Measurements from ENCODE around the gene SCRN2.

SCRN2 gene

GRCh38 chr17:47802341-47803022, 38.6 kb downstream of the SCRN2 start:
- DNase-seq = peak; percentile 21 to 36

DNA sequence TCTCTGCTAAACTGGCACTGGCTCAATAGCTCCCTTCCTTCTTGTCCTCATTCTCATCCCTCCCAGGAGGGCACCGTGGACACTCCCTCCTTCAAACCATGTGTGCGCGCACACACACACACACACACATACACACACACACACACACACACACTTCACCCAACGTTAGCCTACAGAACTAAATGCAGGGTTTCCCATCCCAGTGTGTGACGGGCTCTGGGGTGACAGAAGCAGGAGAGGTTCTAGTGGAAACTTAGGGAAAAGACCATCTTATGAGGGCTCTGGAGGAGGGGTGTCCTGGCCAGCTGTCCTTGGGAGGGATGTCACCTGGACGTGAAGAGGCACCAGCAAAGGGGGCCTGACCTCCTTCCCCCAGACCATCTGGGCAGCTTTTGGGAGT, 39.2 kb downstream of the SCRN2 start:
- no peak for DNase-seq

- no peak for DNase-seq
Observed at GRCh38 chr17:47801176-47801765, 39.8 kb downstream of the SCRN2 start.

- DNase-seq = no peak
Observed at GRCh38 chr17:47800686-47801085, 40.4 kb downstream of the SCRN2 start.

GRCh38 chr17:47797797-47798196, 43.3 kb downstream of the SCRN2 start:
- DNase-seq = no peak

- DNase-seq = no peak
Observed at GRCh38 chr17:47792979-47793378, 48.1 kb downstream of the SCRN2 start.

GRCh38 chr17:47792457-47792856, 48.6 kb downstream of the SCRN2 start:
- DNase-seq = no peak

GRCh38 chr17:47791025-47791424, 50.0 kb downstream of the SCRN2 start:
- DNase-seq = no peak

- peak; percentile 47 to 62 for DNase-seq
Observed at GRCh38 chr17:47789611-47790561, 51.2 kb downstream of the SCRN2 start.

All from NCI-H1930 (cell line).